Calu3 (cell line): ENCODE results near the gene UQCRHL. TPM values are rescaled to one million over a fixed set of nuclear protein-coding genes. Genes with fewer than 3 reads are reported as not detected.

ENCODE experiments used
- BruUV-seq: library from RNA; stranded (reverse); fragments of 400-500 nt; replicated peaks from 2 replicates; lab custom pipeline; 2021; lab: Mats Ljungman, UMichigan
- CTCF ChIA-PET: fragments of 300-600 bp; sonication (Branson Sonifier 250); formaldehyde crosslinking; loops from one replicate; lab custom pipeline; 2022; ENCODE audit warnings: antibody characterized with exemption; lab: Charles Lee
- DNase-seq: peaks from one replicate; pipeline ENCODE4 v3.0.0; 2022
- H3K27ac Mint-ChIP-seq: one replicate; pipeline ENCODE4 v1.8.0; 2022; ENCODE audit warnings: mixed read lengths; ENCODE audit not compliant: unreplicated experiment
- H3K27me3 Mint-ChIP-seq: one replicate; pipeline ENCODE4 v1.8.0; 2022; ENCODE audit warnings: mixed read lengths; ENCODE audit not compliant: unreplicated experiment
- H3K36me3 Mint-ChIP-seq: one replicate; pipeline ENCODE4 v1.8.0; 2022; ENCODE audit warnings: mild to moderate bottlenecking, moderate library complexity, mixed read lengths; ENCODE audit not compliant: insufficient read depth, unreplicated experiment
- H3K4me1 Mint-ChIP-seq: one replicate; pipeline ENCODE4 v1.8.0; 2022; ENCODE audit warnings: mild to moderate bottlenecking, low read depth, mixed read lengths; ENCODE audit not compliant: unreplicated experiment
- H3K4me3 Mint-ChIP-seq: one replicate; pipeline ENCODE4 v1.8.0; 2022; ENCODE audit warnings: mild to moderate bottlenecking, low read depth, moderate library complexity, mixed read lengths; ENCODE audit not compliant: unreplicated experiment
- H3K9me3 Mint-ChIP-seq: one replicate; pipeline ENCODE4 v1.8.0; 2022; ENCODE audit warnings: low read depth, mixed read lengths; ENCODE audit not compliant: unreplicated experiment
- CTCF ChIP-seq: fragments of 200-600 bp; IDR thresholded peaks from one replicate; pipeline ENCODE4 v1.8.0; 2022; ENCODE audit warnings: antibody characterized with exemption; ENCODE audit not compliant: unreplicated experiment
- intact Hi-C: fragments of 100-400 bp; cut with micrococcal nuclease; formaldehyde crosslinking; loops from one replicate; pipeline ENCODE4 v1.10.0; 2022; ENCODE audit not compliant: unreplicated experiment
- total RNA-seq: library from RNA; stranded (reverse); gene quantifications from 2 replicates; pipeline ENCODE4 v1.2.3, GENCODE V29; 2022

UQCRHL gene
- total RNA-seq, 1 experiment from 2014 or later = 3.6 TPM

GRCh38 chr1:15851210-15852035 lies 44.0 kb upstream of the UQCRHL start:
- intact Hi-C loops = loop anchor here (5.0 kb wide), 1 partner anchor 51 kb away; no protein-coding TSS in a partner anchor
- no peak for DNase-seq
- CTCF ChIA-PET = interaction anchor here (0.6 kb wide), 1 partner anchor 26 kb away, joined by 3 read pairs; no protein-coding TSS in a partner anchor
- no peak overlapping the region for H3K27ac Mint-ChIP-seq
- peaks cover 34% of the 10 kb centered on the region for H3K36me3 Mint-ChIP-seq
- H3K27me3 Mint-ChIP-seq = no peaks in the 10 kb centered on the region
- no peak for TF ChIP-seq CTCF
- H3K4me3 Mint-ChIP-seq = peak overlapping the region; percentile 90
- no TSS peak for BruUV-seq
- no peaks in the 10 kb centered on the region for H3K4me1 Mint-ChIP-seq
- no peaks in the 10 kb centered on the region for H3K9me3 Mint-ChIP-seq

GRCh38 chr1:15850471-15851001 lies 43.1 kb upstream of the UQCRHL start:
- intact Hi-C loops = loop anchor here (5.0 kb wide), 1 partner anchor 52 kb away; no protein-coding TSS in a partner anchor
- peak overlapping the region; percentile 90 for H3K4me3 Mint-ChIP-seq
- H3K27me3 Mint-ChIP-seq = no peaks in the 10 kb centered on the region
- H3K36me3 Mint-ChIP-seq = peaks cover 34% of the 10 kb centered on the region
- H3K9me3 Mint-ChIP-seq = no peaks in the 10 kb centered on the region
- TF ChIP-seq CTCF = no peak
- no peaks in the 10 kb centered on the region for H3K4me1 Mint-ChIP-seq
- no peak for DNase-seq
- BruUV-seq = no TSS peak
- CTCF ChIA-PET = interaction anchor here (0.6 kb wide), 1 partner anchor 25 kb away, joined by 3 read pairs; no protein-coding TSS in a partner anchor
- peak overlapping the region; percentile 87 for H3K27ac Mint-ChIP-seq

- peak overlapping the region; percentile 90 for H3K4me3 Mint-ChIP-seq
- CTCF ChIA-PET = interaction anchor here (1.0 kb wide), 1 partner anchor 51 kb away, joined by 10 read pairs; no protein-coding TSS in a partner anchor
- H3K36me3 Mint-ChIP-seq = peaks cover 34% of the 10 kb centered on the region
- peak; percentile 41 for DNase-seq
- H3K9me3 Mint-ChIP-seq = no peaks in the 10 kb centered on the region
- H3K27me3 Mint-ChIP-seq = no peaks in the 10 kb centered on the region
- H3K4me1 Mint-ChIP-seq = no peaks in the 10 kb centered on the region
- H3K27ac Mint-ChIP-seq = peak overlapping the region; percentile 87
- intact Hi-C loops = loop anchor here (5.0 kb wide), 2 partner anchors 52 to 53 kb away; no protein-coding TSS in a partner anchor
- BruUV-seq = no TSS peak
- no peak for TF ChIP-seq CTCF
These were observed 42.4 kb upstream of the UQCRHL start for GRCh38 chr1:15849775-15850324.
